ENCODE measurements around the gene NBPF12. TPM values are rescaled to one million over a fixed set of nuclear protein-coding genes. Genes with fewer than 3 reads are reported as not detected.
A peak's percentile ranks its signal among the peaks of the same experiment; 100 is the strongest.
"Not testable (repeated sequence)": the region's sequence is repeated elsewhere in the genome, so short reads cannot be mapped to it uniquely, and the experiment has no call there.

NBPF12 gene
- polyA plus RNA-seq, result 25.8 and 29.7 TPM in 2 replicates
- polyA minus RNA-seq, result 22.4 and 26.4 TPM in 2 replicates

GRCh38 chr1:146938242-146938902, at the start of gene NBPF12:
Gene NBPF12 (plus strand): TSS chr1:146938324. CDS start chr1:146960144, 21,820 bp downstream.
- H3K79me2 ChIP-seq (replicated peaks; ENCODE audit: insufficient read depth, low read length); H3K36me3 ChIP-seq (ENCODE audit: insufficient read depth, low read length); H3K9me2 ChIP-seq (ENCODE audit: insufficient read depth, low read length); H3K9me3 ChIP-seq (ENCODE audit: low read length); H3F3A ChIP-seq (ENCODE audit: insufficient read depth, low read length, poor library complexity, severe bottlenecking); H3K27me3 ChIP-seq (ENCODE audit: insufficient read depth, low read depth, low read length); H3K4me2 ChIP-seq (ENCODE audit: low read length); H4K20me1 ChIP-seq (ENCODE audit: insufficient read depth): not testable (repeated sequence)
- Histone ChIP-seq H2AFZ (ENCODE audit: low read depth, low read length) (peak within 1 kb of the TSS; percentile 45), H3K9ac (ENCODE audit: low read length) (peak within 1 kb of the TSS; percentile 76), H3K27ac (ENCODE audit: low read length) (peak within 1 kb of the TSS; percentile 79), H3K4me3 (ENCODE audit: low read length) (peak within 1 kb of the TSS; percentile 66)
- TF ChIP-seq RAD21 (conservative IDR thresholded peaks at IDR 0.05), result peak; percentile 27
- peak; percentile 51 for TF ChIP-seq REST (IDR thresholded peaks at IDR 0.05; ENCODE audit: borderline replicate concordance)
- TF ChIP-seq POLR2AphosphoS5 (IDR thresholded peaks at IDR 0.05), result peak; percentile 56
- peak; percentile 44 for TF ChIP-seq MXI1 (conservative IDR thresholded peaks at IDR 0.05; ENCODE audit: poor library complexity, severe bottlenecking)

DNA sequence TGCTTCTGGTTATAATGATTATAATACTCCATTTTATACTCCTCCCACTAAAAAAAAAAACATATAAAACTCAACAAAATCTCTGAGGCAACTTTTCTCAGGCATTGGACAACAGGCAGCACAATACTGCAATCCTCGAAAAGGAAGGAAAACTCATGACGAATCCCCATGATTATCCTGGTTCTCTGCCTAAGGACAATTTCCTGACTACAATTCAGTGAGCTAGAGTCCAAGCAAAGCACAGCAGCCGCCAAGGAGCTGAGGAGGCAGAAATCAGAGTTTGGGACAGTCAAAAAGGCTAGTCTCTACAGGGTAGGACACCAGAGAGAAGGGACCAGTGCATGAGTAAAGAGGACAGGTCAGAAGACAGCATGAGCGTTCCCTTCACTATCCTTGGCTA, 46.8 kb upstream of the NBPF12 start:
- not testable (repeated sequence) for H4K20me1 ChIP-seq (ENCODE audit: insufficient read depth); H3K79me2 ChIP-seq (replicated peaks; ENCODE audit: insufficient read depth, low read length); H3F3A ChIP-seq (ENCODE audit: insufficient read depth, low read length, poor library complexity, severe bottlenecking); H2AFZ ChIP-seq (ENCODE audit: low read depth, low read length); H3K4me2 ChIP-seq (ENCODE audit: low read length); H3K9me3 ChIP-seq (ENCODE audit: low read length); H3K9me2 ChIP-seq (ENCODE audit: insufficient read depth, low read length); H3K9ac ChIP-seq (ENCODE audit: low read length); H3K27ac ChIP-seq (ENCODE audit: low read length); H3K36me3 ChIP-seq (ENCODE audit: insufficient read depth, low read length); H3K27me3 ChIP-seq (ENCODE audit: insufficient read depth, low read depth, low read length); H3K4me3 ChIP-seq (ENCODE audit: low read length)

GRCh38 chr1:146892331-146892730, 45.8 kb upstream of the NBPF12 start:
- H3K27me3 ChIP-seq (ENCODE audit: insufficient read depth, low read depth, low read length); H3K79me2 ChIP-seq (replicated peaks; ENCODE audit: insufficient read depth, low read length); H3F3A ChIP-seq (ENCODE audit: insufficient read depth, low read length, poor library complexity, severe bottlenecking); H2AFZ ChIP-seq (ENCODE audit: low read depth, low read length); H3K4me2 ChIP-seq (ENCODE audit: low read length); H3K4me3 ChIP-seq (ENCODE audit: low read length); H3K36me3 ChIP-seq (ENCODE audit: insufficient read depth, low read length); H3K9me2 ChIP-seq (ENCODE audit: insufficient read depth, low read length); H3K27ac ChIP-seq (ENCODE audit: low read length); H3K9ac ChIP-seq (ENCODE audit: low read length); H3K9me3 ChIP-seq (ENCODE audit: low read length); H4K20me1 ChIP-seq (ENCODE audit: insufficient read depth): not testable (repeated sequence)

- H3K9me2 ChIP-seq (ENCODE audit: insufficient read depth, low read length); H3K4me3 ChIP-seq (ENCODE audit: low read length); H3K9ac ChIP-seq (ENCODE audit: low read length); H3F3A ChIP-seq (ENCODE audit: insufficient read depth, low read length, poor library complexity, severe bottlenecking); H3K79me2 ChIP-seq (replicated peaks; ENCODE audit: insufficient read depth, low read length); H2AFZ ChIP-seq (ENCODE audit: low read depth, low read length); H3K27me3 ChIP-seq (ENCODE audit: insufficient read depth, low read depth, low read length); H3K27ac ChIP-seq (ENCODE audit: low read length); H4K20me1 ChIP-seq (ENCODE audit: insufficient read depth); H3K4me2 ChIP-seq (ENCODE audit: low read length); H3K9me3 ChIP-seq (ENCODE audit: low read length); H3K36me3 ChIP-seq (ENCODE audit: insufficient read depth, low read length): not testable (repeated sequence)
Observed at GRCh38 chr1:146907565-146908261, 30.4 kb upstream of the NBPF12 start.

- not testable (repeated sequence) for H3K36me3 ChIP-seq (ENCODE audit: insufficient read depth, low read length); H3K27ac ChIP-seq (ENCODE audit: low read length); H3K4me3 ChIP-seq (ENCODE audit: low read length); H3K4me2 ChIP-seq (ENCODE audit: low read length); H3K27me3 ChIP-seq (ENCODE audit: insufficient read depth, low read depth, low read length); H3K79me2 ChIP-seq (replicated peaks; ENCODE audit: insufficient read depth, low read length); H3F3A ChIP-seq (ENCODE audit: insufficient read depth, low read length, poor library complexity, severe bottlenecking); H3K9ac ChIP-seq (ENCODE audit: low read length); H3K9me2 ChIP-seq (ENCODE audit: insufficient read depth, low read length); H2AFZ ChIP-seq (ENCODE audit: low read depth, low read length); H3K9me3 ChIP-seq (ENCODE audit: low read length); H4K20me1 ChIP-seq (ENCODE audit: insufficient read depth)
Observed at GRCh38 chr1:146912975-146913374, 25.1 kb upstream of the NBPF12 start.

DNA sequence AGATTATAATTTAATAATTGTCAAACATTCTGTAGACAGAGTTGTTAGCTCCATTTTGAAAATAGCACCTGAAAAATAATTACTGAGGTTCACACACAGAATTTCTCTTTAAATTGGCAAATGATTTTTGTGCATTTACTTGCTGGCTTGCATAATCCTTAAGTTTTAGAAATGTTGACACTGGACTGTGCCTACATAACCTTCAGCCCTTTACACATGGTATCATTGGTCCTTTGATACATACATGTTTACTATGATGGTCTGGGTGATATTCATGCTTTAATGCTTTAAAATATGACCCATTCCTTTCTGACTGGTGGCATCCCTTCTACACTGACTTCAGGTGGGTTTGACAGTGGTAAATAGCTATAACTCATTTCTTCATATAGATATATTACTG, 17.3 kb upstream of the NBPF12 start:
- not testable (repeated sequence) for H3K27me3 ChIP-seq (ENCODE audit: insufficient read depth, low read depth, low read length); H3K79me2 ChIP-seq (replicated peaks; ENCODE audit: insufficient read depth, low read length); H3K27ac ChIP-seq (ENCODE audit: low read length); H3K4me3 ChIP-seq (ENCODE audit: low read length); H3K36me3 ChIP-seq (ENCODE audit: insufficient read depth, low read length); H3K9ac ChIP-seq (ENCODE audit: low read length); H2AFZ ChIP-seq (ENCODE audit: low read depth, low read length); H3K9me2 ChIP-seq (ENCODE audit: insufficient read depth, low read length); H3F3A ChIP-seq (ENCODE audit: insufficient read depth, low read length, poor library complexity, severe bottlenecking); H4K20me1 ChIP-seq (ENCODE audit: insufficient read depth); H3K9me3 ChIP-seq (ENCODE audit: low read length); H3K4me2 ChIP-seq (ENCODE audit: low read length)

Measured in neural cell (in vitro differentiated cells).